ENCODE measurements around the gene ROMO1.
"Not testable (repeated sequence)": the region's sequence is repeated elsewhere in the genome, so short reads cannot be mapped to it uniquely, and the experiment has no call there.

Gene ROMO1

GRCh38 chr20:35713120-35713519 lies 13.9 kb downstream of the ROMO1 start:
- not testable (repeated sequence) for DNase-seq

GRCh38 chr20:35714127-35714526 lies 14.9 kb downstream of the ROMO1 start:
- DNase-seq: no peak

GRCh38 chr20:35715652-35716051 lies 16.4 kb downstream of the ROMO1 start:
- DNase-seq: no peak

- DNase-seq: no peak
Measured at GRCh38 chr20:35716330-35716729, 17.1 kb downstream of the ROMO1 start.

- not testable (repeated sequence) for DNase-seq
Measured at GRCh38 chr20:35718321-35718720, 19.1 kb downstream of the ROMO1 start.

- no peak for DNase-seq
Measured at GRCh38 chr20:35718972-35719635, 19.9 kb downstream of the ROMO1 start.

GRCh38 chr20:35719717-35720116 lies 20.5 kb downstream of the ROMO1 start:
- DNase-seq: no peak

- no peak for DNase-seq
Measured at GRCh38 chr20:35720165-35721123, 21.2 kb downstream of the ROMO1 start.

- DNase-seq: no peak
Measured at GRCh38 chr20:35721219-35721618, 22.0 kb downstream of the ROMO1 start.

GRCh38 chr20:35721621-35722020 lies 22.4 kb downstream of the ROMO1 start:
- no peak for DNase-seq

- not testable (repeated sequence) for DNase-seq
Measured at GRCh38 chr20:35723275-35723639, 24.1 kb downstream of the ROMO1 start.

GRCh38 chr20:35723652-35724320 lies 24.6 kb downstream of the ROMO1 start:
- DNase-seq: not testable (repeated sequence)

GRCh38 chr20:35724321-35725230 lies 25.4 kb downstream of the ROMO1 start:
- no peak for DNase-seq

- DNase-seq: no peak
Measured at GRCh38 chr20:35726842-35727711, 27.9 kb downstream of the ROMO1 start.

- DNase-seq: no peak
Measured at GRCh38 chr20:35729283-35729807, 30.1 kb downstream of the ROMO1 start.

GRCh38 chr20:35729836-35730582 lies 30.8 kb downstream of the ROMO1 start:
- no peak for DNase-seq

- no peak for DNase-seq
Measured at GRCh38 chr20:35730583-35731468, 31.6 kb downstream of the ROMO1 start.

GRCh38 chr20:35731469-35731788 lies 32.2 kb downstream of the ROMO1 start:
- DNase-seq: no peak

- DNase-seq: no peak
Measured at GRCh38 chr20:35731862-35732643, 32.8 kb downstream of the ROMO1 start.
